GM23338 (cell line): Measurements from ENCODE around the gene ITPRIPL2. TPM values are rescaled to one million over a fixed set of nuclear protein-coding genes. Genes with fewer than 3 reads are reported as not detected.

Experiments used
- ATAC-seq: fragments of 200-7000 bp; cut with Tn5 transposase; 3 replicates; pipeline ENCODE4 v1.9.1; 2020
- DNase-seq: peaks from one replicate; pipeline ENCODE4 v3.0.0-alpha.2; 2015; ENCODE audit warnings: low spot score
- H2AFZ ChIP-seq: fragments of 200-600 bp; sonication (generic); 2 replicates; pipeline ENCODE4 v1.8.0; 2016; ENCODE audit warnings: antibody characterized with exemption, mild to moderate bottlenecking, moderate library complexity
- H3F3A ChIP-seq: fragments of 200-600 bp; sonication (generic); replicated peaks from 2 replicates; pipeline ENCODE4 v1.8.0; 2017; ENCODE audit warnings: antibody characterized with exemption, mixed run types, low read depth
- H3K27ac ChIP-seq: fragments of 200-600 bp; sonication (generic); 2 replicates; pipeline ENCODE4 v1.6.1; 2016; ENCODE audit warnings: low read depth
- H3K27me3 ChIP-seq: fragments of 200-600 bp; sonication (generic); 2 replicates; pipeline ENCODE4 v1.8.0; 2016; ENCODE audit warnings: mild to moderate bottlenecking, mixed run types, moderate library complexity; ENCODE audit not compliant: insufficient read depth
- H3K36me3 ChIP-seq: fragments of 200-600 bp; sonication (generic); 2 replicates; pipeline ENCODE4 v1.8.0; 2016; ENCODE audit warnings: mild to moderate bottlenecking; ENCODE audit not compliant: insufficient read depth
- H3K4me1 ChIP-seq: fragments of 200-600 bp; sonication (generic); 2 replicates; pipeline ENCODE4 v1.8.0; 2016; ENCODE audit warnings: mild to moderate bottlenecking, moderate library complexity; ENCODE audit not compliant: insufficient read depth
- H3K4me2 ChIP-seq: fragments of 200-600 bp; sonication (generic); 2 replicates; pipeline ENCODE4 v1.7.1; 2017; ENCODE audit warnings: mixed run types
- H3K4me3 ChIP-seq: fragments of 200-600 bp; sonication (generic); 2 replicates; pipeline ENCODE4 v1.6.1; 2016; ENCODE audit warnings: mixed run types
- H3K79me2 ChIP-seq: fragments of 200-600 bp; sonication (generic); replicated peaks from 2 replicates; pipeline ENCODE4 v1.8.0; 2017; ENCODE audit warnings: mild to moderate bottlenecking; ENCODE audit not compliant: insufficient read depth
- H3K9me2 ChIP-seq: fragments of 200-600 bp; sonication (generic); 2 replicates; pipeline ENCODE4 v1.8.0; 2017; ENCODE audit not compliant: insufficient read depth
- H4K20me1 ChIP-seq: fragments of 200-600 bp; sonication (generic); replicated peaks from 2 replicates; pipeline ENCODE4 v1.8.0; 2017; ENCODE audit warnings: mild to moderate bottlenecking; ENCODE audit not compliant: insufficient read depth
- H3K27ac Mint-ChIP-seq: 2 replicates; pipeline ENCODE4 v1.8.0; 2020; ENCODE audit warnings: inconsistent platforms, mild to moderate bottlenecking, moderate library complexity, mixed read lengths
- H3K27me3 Mint-ChIP-seq: 3 replicates; pipeline ENCODE4 v1.8.0; 2022; ENCODE audit warnings: low read depth, mild to moderate bottlenecking, moderate library complexity, mixed read lengths, inconsistent platforms; ENCODE audit not compliant: insufficient read depth, poor library complexity
- H3K36me3 Mint-ChIP-seq: 3 replicates; pipeline ENCODE4 v1.8.0; 2021; ENCODE audit warnings: low read depth, mild to moderate bottlenecking, inconsistent platforms, moderate library complexity, mixed read lengths
- H3K4me1 Mint-ChIP-seq: 3 replicates; pipeline ENCODE4 v1.8.0; 2020; ENCODE audit warnings: mild to moderate bottlenecking, inconsistent platforms, mixed read lengths
- H3K4me3 Mint-ChIP-seq: 3 replicates; pipeline ENCODE4 v1.8.0; 2021; ENCODE audit warnings: moderate library complexity, mild to moderate bottlenecking, inconsistent platforms, mixed read lengths
- H3K9me3 Mint-ChIP-seq: 3 replicates; pipeline ENCODE4 v1.8.0; 2020; ENCODE audit warnings: moderate library complexity, mild to moderate bottlenecking, inconsistent platforms, mixed read lengths
- CREB1 ChIP-seq: fragments of 250-450 bp; sonication (Bioruptor Pico); IDR thresholded peaks from 2 replicates; pipeline ENCODE4 v1.5.0; 2020; ENCODE audit warnings: low read depth, mild to moderate bottlenecking, moderate library complexity
- CTCF ChIP-seq, 2 experiments: fragments of 200-600 bp in 1 of 2; sonication (generic) in 1 of 2; conservative IDR thresholded peaks; 2 replicates each; pipeline versions ENCODE4 v1.5.1 to v1.6.1; 2016 to 2017; ENCODE audit warnings: antibody characterized with exemption in 2 of 2, low read depth in 2 of 2, mild to moderate bottlenecking in 2 of 2, moderate library complexity in 1 of 2
- ETS1 ChIP-seq: IDR thresholded peaks from 2 replicates; pipeline ENCODE4 v1.6.1; 2016; ENCODE audit warnings: antibody characterized with exemption
- EZH2 ChIP-seq: fragments of 200-600 bp; sonication (generic); IDR thresholded peaks from one replicate; pipeline ENCODE4 v1.8.0; 2017; ENCODE audit warnings: antibody characterized with exemption, mild to moderate bottlenecking, low read depth; ENCODE audit not compliant: unreplicated experiment
- EZH2phosphoT487 ChIP-seq: fragments of 200-600 bp; sonication (generic); IDR thresholded peaks from one replicate; pipeline ENCODE4 v1.8.1; 2018; ENCODE audit warnings: antibody characterized with exemption; ENCODE audit not compliant: unreplicated experiment
- JUNB ChIP-seq: IDR thresholded peaks from one replicate; pipeline ENCODE4 v1.6.1; 2016; ENCODE audit warnings: antibody characterized with exemption; ENCODE audit not compliant: unreplicated experiment
- NANOG ChIP-seq: IDR thresholded peaks from 2 replicates; pipeline ENCODE4 v1.6.1; 2016; ENCODE audit warnings: antibody characterized with exemption, borderline replicate concordance
- POLR2AphosphoS5 ChIP-seq: IDR thresholded peaks from 2 replicates; pipeline ENCODE4 v1.6.1; 2016; ENCODE audit warnings: antibody characterized with exemption, low read depth
- REST ChIP-seq: IDR thresholded peaks from one replicate; pipeline ENCODE4 v1.6.1; 2018; ENCODE audit warnings: antibody characterized with exemption; ENCODE audit not compliant: unreplicated experiment
- STAT1 ChIP-seq: IDR thresholded peaks from one replicate; pipeline ENCODE4 v1.6.1; 2016; ENCODE audit warnings: antibody characterized with exemption; ENCODE audit not compliant: unreplicated experiment
- ZNF114 ChIP-seq: fragments of 250-450 bp; sonication (Bioruptor Pico); IDR thresholded peaks from 2 replicates; pipeline ENCODE4 v1.5.0; 2020; ENCODE audit warnings: mild to moderate bottlenecking, moderate library complexity
- ZNF331 ChIP-seq: fragments of 250-450 bp; sonication (Bioruptor Pico); IDR thresholded peaks from 2 replicates; pipeline ENCODE4 v1.5.0; 2020; ENCODE audit warnings: low read depth, mild to moderate bottlenecking, moderate library complexity
- ZNF462 ChIP-seq: fragments of 250-450 bp; sonication (Bioruptor Pico); IDR thresholded peaks from 2 replicates; pipeline ENCODE4 v1.5.0; 2020; ENCODE audit warnings: mild to moderate bottlenecking, moderate library complexity
- polyA plus RNA-seq: library from polyadenylated mRNA; unstranded; fragments of >200 nt; fragmentation: Nextera tagmentation; extraction: Ambion mirVana; gene quantifications from 2 replicates; pipeline ENCODE4 v1.2.1, GENCODE V29; 2016
- total RNA-seq: library from RNA; depleted of rRNA; stranded (reverse); fragments of >200 nt; shearing (Covaris generic); gene quantifications from 2 replicates; pipeline ENCODE4 v1.2.3, GENCODE V29; 2014

The ITPRIPL2 gene
- total and polyA plus RNA-seq, 2 experiments from 2014 or later, result 0.94 to 8.3 TPM

GRCh38 chr16:19104607-19105006, 9.2 kb upstream of the ITPRIPL2 start:
- no peak for TF ChIP-seq POLR2AphosphoS5
- no peak for TF ChIP-seq STAT1
- TF ChIP-seq ZNF462 (CRISPR knock-in tag), result no peak
- TF ChIP-seq ZNF114 (CRISPR knock-in tag), result no peak
- no peak for TF ChIP-seq EZH2phosphoT487
- no peak for TF ChIP-seq CREB1 (CRISPR knock-in tag)
- TF ChIP-seq EZH2, result no peak
- TF ChIP-seq ETS1, result no peak
- TF ChIP-seq NANOG, result no peak
- TF ChIP-seq CTCF (conservative IDR thresholded peaks at IDR 0.05; ENCODE audit: low read depth in 2 of 2), result no peak
- TF ChIP-seq ZNF331 (CRISPR knock-in tag), result no peak
- TF ChIP-seq JUNB, result no peak
- TF ChIP-seq REST, result no peak
- no peak overlapping the region for H3K4me3 ChIP-seq
- H3K27ac ChIP-seq, result no peak overlapping the region
- H4K20me1 ChIP-seq, result no peaks in the 10 kb centered on the region
- no peaks in the 10 kb centered on the region for H3K9me3 Mint-ChIP-seq
- H3K27me3 ChIP-seq, result no peaks in the 10 kb centered on the region
- no peak overlapping the region for H3K4me2 ChIP-seq
- H3K36me3 Mint-ChIP-seq, result no peaks in the 10 kb centered on the region
- no peak overlapping the region for H3K4me3 Mint-ChIP-seq
- DNase-seq, result no peak
- no peaks in the 10 kb centered on the region; the same call in 1 of the 2 replicates for H3K4me1 ChIP-seq
- no peak for ATAC-seq
- H3K79me2 ChIP-seq, result no peaks in the 10 kb centered on the region
- no peaks in the 10 kb centered on the region for H3K36me3 ChIP-seq
- no peak overlapping the region for H3K27ac Mint-ChIP-seq
- peaks cover 6% of the 10 kb centered on the region for H3K27me3 Mint-ChIP-seq
- peaks cover 9% of the 10 kb centered on the region for H3K4me1 Mint-ChIP-seq
- H2AFZ ChIP-seq, result 0 out of 2 replicates have a peak overlapping the region, but pooled peaks have one; percentile 32
- H3K9me2 ChIP-seq, result no peaks in the 10 kb centered on the region
- H3F3A ChIP-seq, result no peaks in the 10 kb centered on the region
